ENCODE data around the gene LRRC61. TPM values are rescaled to one million over a fixed set of nuclear protein-coding genes. Genes with fewer than 3 reads are reported as not detected.

LRRC61 gene
- total RNA-seq, 1 donor from 2014 or later, result 14.1 TPM

DNA sequence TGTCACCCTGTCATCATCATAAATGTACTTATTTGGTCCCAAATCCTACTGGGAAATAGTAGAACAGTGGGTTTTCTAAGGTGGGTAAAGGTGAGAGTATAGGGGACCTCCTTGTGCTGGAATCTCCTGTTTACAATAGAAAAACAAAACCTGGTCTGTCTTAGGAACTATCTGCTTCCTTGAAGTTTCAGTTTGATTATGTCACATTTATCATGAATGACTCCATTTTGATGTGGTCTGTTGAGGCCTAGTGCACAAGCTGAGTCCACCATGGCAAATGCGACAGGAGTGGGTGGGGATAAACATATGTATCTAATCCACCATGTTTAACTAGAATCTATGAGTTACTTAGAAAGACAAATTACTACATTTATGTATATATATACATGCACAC, 32.5 kb downstream of the LRRC61 start:
- DNase-seq (ENCODE audit: low spot score), result no peak

GRCh38 chr7:150356265-150356897, 33.2 kb downstream of the LRRC61 start:
- DNase-seq (ENCODE audit: low spot score), result no peak

DNA sequence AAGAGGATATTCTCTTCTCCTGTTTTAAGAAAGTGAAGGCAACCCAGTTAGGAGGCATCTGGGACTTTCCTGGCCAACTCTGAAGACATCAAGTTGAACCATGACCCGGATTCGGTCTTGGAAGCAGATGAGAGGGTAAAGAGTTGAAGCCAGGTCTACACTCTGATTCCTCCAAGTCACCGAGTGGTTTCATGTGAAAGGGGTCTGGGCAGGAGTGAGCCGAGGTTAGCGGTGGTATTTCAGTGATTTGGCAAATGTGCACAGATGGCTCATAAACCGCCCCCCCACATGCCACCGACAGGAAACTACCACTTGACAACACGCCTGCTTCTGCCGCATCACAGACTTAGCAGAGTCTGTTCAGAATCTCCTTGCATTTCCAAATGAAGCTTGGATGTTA, 34.1 kb downstream of the LRRC61 start:
- no peak for DNase-seq (ENCODE audit: low spot score)

DNA sequence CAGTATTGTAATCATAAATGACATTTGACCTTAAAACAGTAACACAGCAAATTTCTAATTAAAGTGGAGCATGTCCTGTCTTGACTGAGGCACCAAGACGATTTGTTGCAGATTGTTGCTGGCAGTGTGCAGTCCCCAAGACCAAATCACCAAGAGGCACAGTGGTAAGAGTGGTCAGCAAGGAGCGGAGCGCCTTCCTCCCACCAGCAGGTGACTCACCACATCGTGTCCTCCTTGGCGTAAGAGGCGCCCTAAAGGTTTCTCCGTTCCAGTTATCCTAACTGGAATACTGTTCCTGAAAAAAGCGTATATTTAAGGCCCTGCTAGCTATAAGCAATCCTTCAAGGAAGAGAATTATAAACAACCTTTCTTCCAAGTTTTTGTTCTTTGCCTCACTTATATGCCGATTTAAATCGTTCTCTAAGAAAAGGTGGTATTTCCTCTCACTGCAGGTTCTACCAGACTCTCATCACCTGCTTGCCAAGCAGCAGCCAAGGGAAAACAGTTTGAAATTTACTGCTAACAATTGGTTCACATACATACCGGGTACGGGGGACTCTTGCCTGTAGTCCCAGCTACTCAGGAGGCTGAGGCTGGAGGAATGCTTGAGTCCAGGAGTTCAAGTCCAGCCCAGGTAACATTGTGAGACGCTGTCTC, 34.7 kb downstream of the LRRC61 start:
- no peak for DNase-seq (ENCODE audit: low spot score)

DNA sequence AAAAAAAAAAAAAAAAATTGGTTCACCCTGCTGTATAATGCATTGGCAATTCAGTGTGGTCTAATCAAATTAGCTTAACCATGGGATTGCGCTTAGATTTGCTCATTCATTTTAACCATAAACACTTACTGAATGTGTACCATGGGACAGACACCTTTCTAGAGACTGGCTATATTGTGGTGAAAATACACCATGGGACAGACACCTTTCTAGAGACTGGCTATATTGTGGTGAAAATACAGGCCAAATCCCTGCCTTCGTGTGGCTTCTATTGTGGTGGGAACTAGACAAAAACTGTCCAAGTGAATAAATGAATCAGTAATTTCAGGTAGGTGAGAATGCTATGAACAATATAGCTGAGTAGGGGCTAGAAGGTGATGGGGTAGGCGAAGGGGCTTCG, 35.3 kb downstream of the LRRC61 start:
- DNase-seq (ENCODE audit: low spot score), result no peak

DNA sequence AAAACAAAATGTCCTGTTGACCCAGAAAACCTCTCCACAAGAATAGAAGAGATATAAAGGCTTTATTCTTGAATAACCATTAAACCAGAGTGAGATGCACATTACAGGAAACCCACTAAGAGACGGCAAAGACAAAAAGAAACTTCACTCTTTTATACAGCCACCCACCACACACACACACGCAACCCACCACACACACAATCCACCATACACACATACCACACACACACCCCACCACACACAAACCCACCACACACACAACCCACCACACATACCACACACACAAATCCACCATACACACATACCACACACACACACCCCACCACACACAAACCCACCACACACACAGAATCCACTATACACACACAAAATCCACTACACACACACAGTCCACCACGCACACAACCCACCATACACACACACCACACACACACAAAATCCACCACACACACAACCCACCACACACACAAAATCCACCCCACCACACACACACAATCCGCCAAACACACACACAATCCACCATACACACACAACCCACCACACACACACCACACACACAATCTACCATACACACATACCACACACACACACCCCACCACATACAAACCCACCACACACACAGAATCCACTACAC, 36.0 kb downstream of the LRRC61 start:
- no peak for DNase-seq (ENCODE audit: low spot score)

GRCh38 chr7:150359622-150360362, 36.6 kb downstream of the LRRC61 start:
- DNase-seq (ENCODE audit: low spot score), result no peak

GRCh38 chr7:150360363-150361058, 37.4 kb downstream of the LRRC61 start:
- no peak for DNase-seq (ENCODE audit: low spot score)

- DNase-seq (ENCODE audit: low spot score), result no peak
Observed at GRCh38 chr7:150361402-150361801, 38.2 kb downstream of the LRRC61 start.

DNA sequence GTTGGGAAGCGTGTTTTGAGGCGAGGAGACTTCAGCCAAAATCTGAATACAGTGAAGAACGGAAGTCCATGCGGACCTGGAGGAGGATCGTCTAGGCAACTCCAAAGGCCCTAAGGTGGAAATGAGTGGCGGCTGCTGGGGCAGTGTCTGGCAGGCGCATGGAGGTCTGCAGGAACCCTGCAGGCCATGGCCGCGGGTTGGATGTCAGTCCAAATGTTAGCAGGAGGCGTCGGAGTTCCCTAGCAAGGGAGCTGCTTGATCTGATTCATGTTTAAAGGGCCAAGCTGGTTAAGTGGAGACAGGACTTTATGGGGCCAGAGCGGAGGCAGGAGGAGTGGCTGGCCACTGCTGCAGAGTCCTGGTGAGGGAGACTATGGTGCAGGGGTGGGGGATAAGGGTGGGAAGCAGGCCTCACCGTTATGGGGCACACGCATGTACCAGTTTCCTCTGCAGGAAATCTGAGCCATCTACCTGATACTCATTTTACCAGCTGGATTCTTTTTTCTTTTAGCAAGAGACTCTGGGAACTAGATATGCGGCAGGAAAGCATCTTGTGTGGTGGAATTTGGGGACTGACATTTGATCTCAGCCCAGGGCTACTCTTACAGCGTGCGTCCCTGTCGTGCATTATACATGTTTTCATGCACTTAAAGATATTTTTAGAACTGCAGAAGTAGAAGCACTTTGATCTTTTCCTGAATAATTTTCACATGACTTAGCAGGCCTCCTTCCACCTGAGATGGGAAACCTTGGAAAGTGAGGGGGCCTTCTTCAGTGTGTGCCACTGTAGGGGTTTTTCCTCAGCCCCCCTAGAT, 38.9 kb downstream of the LRRC61 start:
- no peak for DNase-seq (ENCODE audit: low spot score)

GRCh38 chr7:150363370-150363769, 40.2 kb downstream of the LRRC61 start:
- no peak for DNase-seq (ENCODE audit: low spot score)

DNA sequence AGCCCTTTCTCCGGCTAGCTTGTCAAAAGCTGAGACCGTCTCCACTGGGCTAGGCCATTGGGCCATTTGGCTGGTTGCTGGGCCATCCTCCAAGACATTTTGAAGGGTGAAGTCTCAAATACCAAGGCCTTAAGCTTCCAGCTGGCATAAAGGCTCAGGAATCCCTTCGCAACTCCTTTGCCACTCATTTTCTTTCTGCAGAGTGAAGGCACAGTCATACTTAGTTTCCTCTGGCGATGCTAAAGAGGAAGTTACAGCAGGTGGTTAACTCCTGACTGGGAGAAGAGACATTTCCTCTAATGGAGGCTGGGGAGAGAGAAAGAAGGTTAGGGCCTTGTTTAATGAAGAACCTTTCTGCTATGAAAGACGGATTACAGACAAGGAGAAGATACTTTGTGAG, 40.7 kb downstream of the LRRC61 start:
- no peak for DNase-seq (ENCODE audit: low spot score)

DNA sequence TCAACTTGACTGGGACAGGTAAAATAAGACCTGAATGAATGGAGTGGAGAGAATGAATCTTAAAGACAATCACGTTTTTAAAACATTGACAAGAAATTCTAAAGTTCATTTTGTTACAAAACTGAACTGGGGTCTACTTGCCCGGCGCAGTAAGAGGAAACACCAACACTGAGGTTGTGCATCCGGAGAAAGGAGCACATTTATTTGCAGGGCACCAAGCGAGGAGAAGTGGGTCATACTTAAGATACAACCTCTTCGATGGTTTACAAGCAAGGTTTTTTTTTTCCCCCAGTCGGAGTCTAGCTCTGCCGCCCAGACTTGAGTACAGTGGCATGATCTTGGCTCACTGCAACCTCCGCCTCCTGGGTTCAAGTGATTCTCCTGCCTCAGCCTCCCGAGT, 42.0 kb downstream of the LRRC61 start:
- DNase-seq (ENCODE audit: low spot score), result no peak

GRCh38 chr7:150365673-150366398, 42.7 kb downstream of the LRRC61 start:
- no peak for DNase-seq (ENCODE audit: low spot score)

- no peak for DNase-seq (ENCODE audit: low spot score)
Observed at GRCh38 chr7:150367677-150368095, 44.5 kb downstream of the LRRC61 start.

GRCh38 chr7:150368096-150368883, 45.1 kb downstream of the LRRC61 start, which contains the start of gene REPIN1:
Gene REPIN1, plus strand, starts transcription at chr7:150368822. Its CDS starts 890 bp downstream, at chr7:150369712.
- DNase-seq (ENCODE audit: low spot score), result peak; percentile 96

DNA sequence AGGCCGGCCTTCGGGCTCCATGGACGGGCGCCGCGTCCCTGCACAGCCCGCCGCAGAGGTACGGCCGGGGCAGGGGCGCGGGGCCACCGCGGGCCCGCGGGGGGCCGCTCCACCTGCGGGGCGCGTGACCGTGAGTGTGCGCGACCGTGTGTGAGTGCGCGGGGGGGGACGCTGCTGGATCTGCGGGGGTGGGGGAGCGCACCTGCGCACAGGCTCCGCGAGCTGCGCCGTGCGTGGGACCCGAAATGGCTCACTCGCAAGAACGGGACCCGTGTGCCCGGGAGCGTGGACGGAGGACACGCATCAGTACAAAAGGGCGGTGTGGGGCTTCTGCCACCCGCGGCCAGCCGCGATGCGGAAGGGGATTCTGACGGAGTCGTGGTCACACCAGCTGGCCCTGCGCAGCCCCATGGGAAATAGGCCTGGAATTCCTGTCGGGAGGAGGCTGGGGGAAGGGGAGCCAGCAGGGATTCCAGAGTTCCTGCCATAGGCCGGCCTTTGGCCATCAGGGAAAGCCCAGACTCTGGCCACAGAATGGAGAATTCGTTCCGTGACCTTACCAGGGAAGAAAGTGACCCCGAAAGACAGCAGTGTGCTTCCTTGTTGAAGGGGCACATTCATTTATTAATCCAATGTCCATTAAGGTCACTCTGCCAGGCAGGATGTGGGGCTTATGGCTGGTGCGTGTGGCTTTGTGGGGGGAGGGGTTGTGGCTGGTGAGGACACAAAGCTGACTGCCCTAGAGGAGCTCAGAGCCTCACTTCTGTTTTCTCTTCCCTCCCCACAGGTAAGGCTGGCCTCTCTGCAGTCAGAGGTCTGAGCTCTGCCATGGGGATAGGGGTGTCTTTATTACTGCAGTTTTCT, 46.0 kb downstream of the LRRC61 start:
- peak; percentile 71 for DNase-seq (ENCODE audit: low spot score)

- no peak for DNase-seq (ENCODE audit: low spot score)
Observed at GRCh38 chr7:150369748-150370501, 46.8 kb downstream of the LRRC61 start.

Data from ureter (tissue), 1 donor.